PFSK-1 (cell line): ENCODE measurements around the gene CCSER1.

Source experiments
- FOXP2 ChIP-seq: optimal IDR thresholded peaks from 2 replicates; pipeline ENCODE3; 2011; ENCODE audit warnings: borderline replicate concordance, control low read depth, inconsistent platforms; ENCODE audit not compliant: insufficient read depth; ENCODE audit errors: extremely low read length, extremely low read depth
- POLR2AphosphoS5 ChIP-seq: IDR thresholded peaks from 2 replicates; pipeline ENCODE4 v1.6.1; 2012; ENCODE audit warnings: low read depth, mild to moderate bottlenecking, control low read depth, low read length, moderate library complexity
- REST ChIP-seq, 2 experiments: IDR thresholded peaks; 2 replicates each; pipeline versions ENCODE4 v1.6.1 to v1.8.0; 2011 to 2012; ENCODE audit warnings: low read depth in 2 of 2, low read length in 2 of 2, control low read depth in 1 of 2, inconsistent platforms in 1 of 2, mild to moderate bottlenecking in 1 of 2, moderate library complexity in 1 of 2; ENCODE audit not compliant: insufficient read depth in 1 of 2
- SIN3A ChIP-seq: IDR thresholded peaks from 2 replicates; pipeline ENCODE4 v1.6.1; 2012; ENCODE audit warnings: mild to moderate bottlenecking, low read length, moderate library complexity, borderline replicate concordance; ENCODE audit not compliant: insufficient read depth
- TAF1 ChIP-seq: IDR thresholded peaks from 2 replicates; pipeline ENCODE4 v1.6.1; 2012; ENCODE audit warnings: low read length, control low read depth, borderline replicate concordance; ENCODE audit not compliant: insufficient read depth

Gene CCSER1

GRCh38 chr4:90274175-90274574 lies 147.0 kb downstream of the CCSER1 start:
- TF ChIP-seq REST (IDR thresholded peaks at IDR 0.05; ENCODE audit: insufficient read depth in 1 of 2, low read depth in 2 of 2, low read length in 2 of 2) (no peak), TAF1 (no peak), SIN3A (no peak), FOXP2 (no peak), POLR2AphosphoS5 (no peak)

- no peak for TF ChIP-seq SIN3A
- TF ChIP-seq REST (IDR thresholded peaks at IDR 0.05; ENCODE audit: insufficient read depth in 1 of 2, low read depth in 2 of 2, low read length in 2 of 2), result no peak
- no peak for TF ChIP-seq TAF1
- no peak for TF ChIP-seq FOXP2
- no peak for TF ChIP-seq POLR2AphosphoS5
Observed at GRCh38 chr4:90280954-90281353, 153.8 kb downstream of the CCSER1 start.

GRCh38 chr4:90281541-90282355 lies 154.6 kb downstream of the CCSER1 start:
- TF ChIP-seq REST (IDR thresholded peaks at IDR 0.05; ENCODE audit: insufficient read depth in 1 of 2, low read depth in 2 of 2, low read length in 2 of 2) (no peak), FOXP2 (no peak), TAF1 (no peak), POLR2AphosphoS5 (no peak), SIN3A (no peak)

- TF ChIP-seq SIN3A (no peak), REST (IDR thresholded peaks at IDR 0.05; ENCODE audit: insufficient read depth in 1 of 2, low read depth in 2 of 2, low read length in 2 of 2) (no peak), POLR2AphosphoS5 (no peak), TAF1 (no peak)
Observed at GRCh38 chr4:90290345-90290744, 163.2 kb downstream of the CCSER1 start.

GRCh38 chr4:90292438-90292837 lies 165.2 kb downstream of the CCSER1 start:
- no peak for TF ChIP-seq SIN3A
- no peak for TF ChIP-seq REST (IDR thresholded peaks at IDR 0.05; ENCODE audit: insufficient read depth in 1 of 2, low read depth in 2 of 2, low read length in 2 of 2)
- TF ChIP-seq TAF1, result no peak
- no peak for TF ChIP-seq FOXP2
- TF ChIP-seq POLR2AphosphoS5, result no peak
